Myocyte (in vitro differentiated cells): ENCODE results near the gene CYTH1. TPM values are rescaled to one million over a fixed set of nuclear protein-coding genes. Genes with fewer than 3 reads are reported as not detected.
A peak's percentile ranks its signal among the peaks of the same experiment; 100 is the strongest.

Source experiments
- DNase-seq: peaks from one replicate; pipeline ENCODE4 v3.0.0-alpha.2; 2012; ENCODE audit warnings: low read depth
- polyA plus RNA-seq: library from polyadenylated mRNA; unstranded; fragments of >200 nt; gene quantifications from one replicate; pipeline ENCODE4 v1.2.1, GENCODE V29; 2012; ENCODE audit warnings: missing spikeins
- total RNA-seq: library from RNA; depleted of rRNA; stranded (reverse); fragments of >200 nt; gene quantifications from 2 replicates; pipeline ENCODE4 v1.2.3, GENCODE V29; 2014

The CYTH1 gene
- total RNA-seq = 35.9 and 43.0 TPM in 2 replicates
- 28.9 TPM for polyA plus RNA-seq

DNA sequence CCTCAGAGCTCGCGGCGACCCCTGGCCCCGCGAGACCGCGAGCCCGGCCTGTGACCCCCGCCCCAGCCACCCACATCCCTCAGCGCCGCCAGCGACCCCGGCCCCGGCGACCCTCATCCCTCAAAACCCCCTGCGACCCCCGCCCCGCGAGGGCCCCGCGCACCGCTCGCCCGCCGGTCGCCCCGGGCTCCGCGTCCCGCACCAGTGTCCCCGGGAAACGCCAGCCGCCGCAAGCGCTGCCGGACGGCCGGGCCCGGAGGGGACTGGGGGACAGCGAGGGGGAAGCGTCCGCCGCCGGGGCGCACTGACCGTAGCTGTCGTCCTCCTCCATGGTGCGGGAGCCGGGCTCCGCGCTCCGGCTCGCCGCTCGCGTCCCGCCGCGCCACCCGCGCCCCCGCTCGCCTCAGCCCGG is at the start of gene CYTH1:
TSS of gene CYTH1 (minus strand) at position 381 of the 412 bp plus-strand sequence. CDS start at position 331, 50 bp downstream.
- no peak for DNase-seq

DNA sequence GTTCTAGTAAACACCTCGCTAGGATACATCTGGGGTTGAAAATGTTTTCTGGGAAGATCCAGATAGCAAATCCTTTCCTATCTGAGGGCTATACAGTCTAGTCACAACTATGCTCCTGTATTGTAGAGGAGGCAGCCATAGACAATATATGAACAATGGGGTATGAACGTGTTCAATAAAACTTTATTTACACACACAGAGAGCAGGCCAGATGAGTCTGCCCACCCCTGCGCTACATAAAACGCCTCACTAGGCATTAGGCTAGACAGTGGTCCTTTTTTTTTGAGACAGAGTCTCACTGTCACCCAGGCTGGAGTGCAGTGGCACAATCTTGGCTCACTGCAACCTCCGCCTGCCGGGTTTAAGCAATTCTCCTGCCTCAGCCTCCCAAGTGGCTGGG is 47.4 kb upstream of the CYTH1 start:
- no peak for DNase-seq

- DNase-seq = peak; percentile 44
Observed at GRCh38 chr17:78828470-78829185, 46.6 kb upstream of the CYTH1 start.

DNA sequence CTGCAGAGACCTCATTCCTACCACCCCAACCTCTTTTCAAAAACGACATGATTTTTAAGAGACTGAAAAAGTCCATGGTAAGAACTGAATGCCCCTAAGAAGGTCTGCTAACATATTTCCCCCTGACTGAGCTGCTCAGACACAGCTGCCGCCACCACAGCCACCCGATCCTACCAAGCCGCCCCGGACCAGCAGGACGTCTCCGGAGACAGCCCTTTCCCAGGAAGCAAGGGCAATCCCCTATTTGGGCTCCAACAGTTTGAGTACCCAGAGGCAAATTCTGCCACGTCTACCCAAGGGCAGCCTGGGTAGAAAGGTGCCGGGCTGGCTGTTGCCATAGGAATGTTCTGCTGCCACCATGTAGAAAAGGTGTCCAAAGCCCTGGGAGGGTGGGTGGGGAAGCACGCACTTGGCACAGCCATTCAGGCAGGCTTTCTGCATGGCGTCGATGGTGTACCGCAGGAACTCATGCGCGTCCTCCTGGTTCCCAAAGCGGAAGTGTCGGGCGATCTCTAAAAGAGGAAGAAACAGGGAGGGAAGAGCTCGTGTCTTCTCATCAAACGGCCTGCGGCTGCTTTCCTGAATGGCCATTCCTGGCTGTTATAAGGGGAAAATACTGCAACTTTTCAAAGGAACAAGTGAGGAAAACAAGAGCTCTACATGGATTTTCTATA is 44.9 kb upstream of the CYTH1 start:
- peak; percentile 30 for DNase-seq

DNA sequence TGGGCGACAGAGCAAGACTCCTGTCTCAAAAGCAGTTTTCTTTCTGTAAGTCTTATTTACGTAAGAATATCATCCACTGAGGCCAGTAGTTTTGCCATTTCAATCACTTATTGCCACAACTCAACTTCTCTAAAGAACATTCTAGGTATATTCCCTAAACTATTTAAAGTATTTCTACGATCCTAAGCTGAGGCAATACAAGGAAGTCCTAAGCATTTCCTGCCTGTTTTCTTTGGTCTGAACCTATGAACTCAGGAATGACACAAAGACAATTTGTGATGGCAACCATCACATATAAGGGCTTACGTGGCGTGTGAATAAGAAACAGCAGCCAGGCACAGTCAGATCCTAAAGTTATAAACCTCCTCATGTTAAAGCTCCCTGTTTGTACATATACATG is 44.3 kb upstream of the CYTH1 start:
- DNase-seq = no peak

DNA sequence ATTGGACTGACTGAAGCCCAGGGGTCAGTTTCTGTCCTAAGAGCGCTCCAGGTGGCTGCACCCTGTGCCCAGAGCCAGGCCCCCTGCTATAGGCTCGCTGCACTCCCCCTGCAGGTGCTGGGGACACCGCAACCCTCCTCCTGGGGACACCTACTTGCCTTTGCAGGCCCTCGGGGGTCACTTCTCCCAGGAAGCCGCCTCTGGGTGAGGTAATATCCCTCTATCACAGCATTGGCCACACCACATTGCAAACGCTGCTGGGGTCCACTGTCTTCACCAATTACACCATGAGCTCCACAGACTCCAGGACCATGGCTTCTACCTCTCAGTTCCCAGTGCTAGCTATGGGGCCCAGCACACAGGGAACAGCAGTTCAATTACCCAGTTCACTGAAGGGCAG is 43.6 kb upstream of the CYTH1 start:
- no peak for DNase-seq

DNA sequence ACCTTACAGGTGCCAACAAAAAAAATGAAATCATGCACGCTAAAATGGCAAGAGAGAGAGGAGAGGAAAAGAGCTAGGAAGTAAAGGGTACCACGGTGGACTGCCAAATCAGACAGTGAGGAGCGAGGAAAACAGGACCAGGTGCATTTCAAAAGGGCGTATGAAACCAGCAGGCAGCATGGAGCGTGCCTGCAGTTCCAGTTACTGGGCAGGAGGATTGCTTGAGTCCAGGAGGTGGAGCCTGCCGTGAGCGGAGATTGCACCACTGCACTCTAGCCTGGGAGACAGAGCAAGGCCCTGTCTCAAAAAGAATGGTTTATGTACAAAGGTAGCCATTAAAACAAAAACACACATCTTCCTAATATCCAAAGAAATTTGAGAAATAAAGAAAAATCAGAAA is 42.2 kb upstream of the CYTH1 start:
- DNase-seq = no peak

- peak; percentile 66 for DNase-seq
Observed at GRCh38 chr17:78823282-78824046, 41.4 kb upstream of the CYTH1 start.

DNA sequence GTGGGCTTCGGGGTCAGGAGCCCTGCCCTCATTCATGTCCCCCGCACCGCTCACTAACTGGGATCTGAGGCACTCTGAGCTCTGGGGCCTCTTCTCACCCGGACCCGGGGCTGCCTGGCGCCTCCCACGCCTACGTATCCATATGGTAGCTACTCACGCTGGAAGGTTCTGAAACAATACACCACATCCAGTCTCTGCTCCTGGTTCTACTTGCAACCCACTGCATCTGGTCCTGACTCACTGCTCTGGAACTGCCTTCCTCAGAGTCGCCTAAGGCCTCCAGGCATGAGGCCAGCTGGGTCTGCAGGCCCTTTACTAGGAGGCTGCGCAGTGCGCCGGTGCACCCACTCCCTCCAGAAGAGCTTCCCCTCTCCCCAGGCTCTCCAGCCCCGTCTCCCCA is 40.5 kb upstream of the CYTH1 start:
- peak; percentile 25 for DNase-seq

DNA sequence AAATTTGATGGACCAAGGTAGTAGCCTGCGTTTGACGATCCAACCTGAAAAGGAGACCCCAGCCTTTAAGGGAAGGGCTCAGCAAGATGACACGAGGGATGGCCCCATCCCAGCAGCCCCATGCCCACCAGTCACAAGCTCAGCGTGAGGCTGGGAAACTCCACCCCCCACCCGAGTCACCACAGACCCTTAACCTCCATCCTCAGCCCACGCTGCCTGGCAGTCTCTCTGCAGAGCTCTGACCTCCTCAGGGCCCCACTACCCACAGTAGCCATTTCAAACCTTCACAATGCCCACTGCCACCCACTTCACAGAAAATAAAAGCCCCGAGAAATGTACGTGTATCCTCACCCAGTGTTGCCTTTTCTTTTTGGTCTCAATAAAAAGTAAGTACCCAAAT is 39.9 kb upstream of the CYTH1 start:
- no peak for DNase-seq

GRCh38 chr17:78820841-78821240 is 38.8 kb upstream of the CYTH1 start:
- DNase-seq = no peak

- no peak for DNase-seq
Observed at GRCh38 chr17:78819806-78820792, 38.0 kb upstream of the CYTH1 start.

GRCh38 chr17:78819402-78819801 is 37.3 kb upstream of the CYTH1 start:
- no peak for DNase-seq

GRCh38 chr17:78818932-78819331 is 36.9 kb upstream of the CYTH1 start:
- no peak for DNase-seq

DNA sequence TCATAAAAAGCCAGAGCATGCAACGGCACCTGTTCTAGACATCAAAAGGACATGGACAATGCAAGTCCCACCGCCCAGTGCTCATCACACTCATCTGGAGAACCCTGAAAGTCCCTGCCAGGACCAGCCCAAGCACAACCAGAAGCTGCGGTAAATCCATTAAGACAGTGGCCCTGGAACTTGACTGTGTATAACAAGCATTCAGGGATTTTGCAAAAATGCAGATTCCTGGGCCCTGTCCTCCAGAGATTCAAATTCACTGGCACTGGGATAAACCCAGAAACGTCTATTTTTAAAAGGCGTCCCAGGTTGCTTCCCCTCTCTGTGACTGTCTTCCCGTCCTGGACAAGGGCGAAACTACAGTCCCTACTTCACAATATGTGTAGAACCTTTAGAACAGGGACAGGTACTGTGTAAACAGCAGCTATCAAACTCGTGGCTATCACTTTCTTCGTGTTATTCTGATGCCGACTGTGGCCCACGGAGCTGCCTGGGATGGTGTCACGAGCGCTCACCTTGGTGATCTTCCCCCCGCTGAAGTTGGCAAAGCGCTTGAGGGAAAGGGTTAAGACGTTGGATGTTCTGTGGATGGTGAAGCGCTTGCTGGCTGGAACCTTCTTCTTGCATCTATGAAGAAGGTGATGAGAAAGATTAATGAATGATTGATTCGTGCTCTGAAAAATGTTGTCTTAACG is 36.2 kb upstream of the CYTH1 start:
- DNase-seq = no peak

DNA sequence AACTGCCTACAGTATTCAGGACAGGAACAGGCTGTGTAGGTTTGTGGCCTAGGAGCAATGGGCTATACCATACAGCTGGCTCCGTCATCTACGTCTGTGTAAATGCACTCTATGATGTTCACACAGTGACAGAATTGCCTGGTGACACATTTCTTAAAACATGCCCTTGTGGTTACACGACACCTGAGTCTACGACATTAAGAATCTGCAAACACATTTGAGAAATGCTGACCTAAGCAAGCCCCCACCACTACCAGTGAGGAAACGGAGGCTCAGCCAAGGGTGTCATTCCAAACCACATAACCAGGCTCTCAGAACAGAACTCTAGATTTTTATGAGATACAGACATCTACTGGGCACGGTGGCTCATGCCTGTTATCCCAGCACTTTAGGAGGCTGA is 35.0 kb upstream of the CYTH1 start:
- DNase-seq = no peak

- DNase-seq = no peak
Observed at GRCh38 chr17:78815696-78816095, 33.6 kb upstream of the CYTH1 start.

DNA sequence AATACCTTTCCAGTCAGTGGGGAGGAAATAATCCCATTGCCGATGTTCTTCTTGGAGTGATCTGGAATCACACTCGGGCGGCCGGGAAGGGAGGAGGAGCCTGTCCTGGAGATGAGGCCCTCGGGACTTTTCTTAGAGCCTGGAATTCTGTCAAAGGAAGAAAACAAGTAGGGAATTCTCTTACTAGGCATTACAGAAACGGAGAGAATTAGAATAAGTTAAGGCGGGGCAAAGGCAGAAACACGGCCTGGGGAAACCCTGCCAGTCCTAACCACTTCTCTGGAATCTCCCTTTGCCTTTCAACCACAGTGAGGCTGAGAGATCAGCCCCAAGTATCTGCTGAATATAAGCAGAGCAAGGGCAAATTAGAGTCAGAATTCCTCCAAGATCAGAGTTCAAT is 30.8 kb upstream of the CYTH1 start:
- no peak for DNase-seq

DNA sequence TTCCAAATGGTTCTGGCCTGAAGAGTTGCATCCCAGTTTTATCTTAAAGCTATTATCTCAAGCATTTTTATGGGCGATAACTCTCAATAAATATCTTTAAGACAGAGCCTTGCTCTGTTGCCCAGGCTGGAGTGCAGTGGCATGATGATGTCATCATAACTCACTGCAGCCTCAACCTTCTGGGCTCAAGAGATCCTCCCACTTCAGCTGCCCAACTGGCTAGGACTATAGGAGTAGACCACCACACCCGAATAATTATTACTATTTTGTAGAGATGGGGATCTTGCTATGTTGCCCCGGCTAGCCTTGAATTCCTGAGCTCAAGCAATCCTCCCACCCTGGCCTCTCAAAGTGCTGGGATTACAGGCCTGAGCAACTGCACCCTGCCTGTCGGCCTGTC is 26.1 kb upstream of the CYTH1 start:
- no peak for DNase-seq

GRCh38 chr17:78806451-78806850 is 24.4 kb upstream of the CYTH1 start:
- no peak for DNase-seq
